Esophagus squamous epithelium (tissue), 5 donors: Measurements from ENCODE around the gene HLCS. TPM values are rescaled to one million over a fixed set of nuclear protein-coding genes. Genes with fewer than 3 reads are reported as not detected.

Source experiments
- DNase-seq: peaks from one replicate; lab custom pipeline; 2025; lab: John Stamatoyannopoulos, UW
- H3K27ac ChIP-seq, 4 donors: fragments of 200-600 bp; sonication (generic); one replicate each; pipeline ENCODE4 v1.5.1; 2016 to 2019; ENCODE audit warnings: mild to moderate bottlenecking in 1 of 4
- H3K27me3 ChIP-seq, 4 donors: fragments of 200-600 bp; sonication (generic); 1 replicate in 3 of 4; 2 replicates in 1 of 4; pipeline versions ENCODE4 v1.5.1 to v1.6.0; 2017 to 2021; ENCODE audit warnings: antibody characterized with exemption in 1 of 4
- H3K36me3 ChIP-seq, 3 donors: fragments of 200-600 bp; sonication (generic); one replicate each; pipeline ENCODE4 v1.5.1; 2016 to 2019
- H3K4me1 ChIP-seq, 3 donors: fragments of 200-600 bp; sonication (generic); one replicate each; pipeline ENCODE4 v1.5.1; 2017 to 2019
- H3K4me3 ChIP-seq, 4 donors: fragments of 200-600 bp; sonication (generic); 1 replicate in 3 of 4; 2 replicates in 1 of 4; pipeline ENCODE4 v1.5.1; 2016 to 2019; ENCODE audit warnings: mild to moderate bottlenecking in 2 of 4, moderate library complexity in 1 of 4
- H3K9me3 ChIP-seq, 3 donors: fragments of 200-600 bp; sonication (generic); one replicate each; pipeline ENCODE4 v1.5.1; 2016 to 2019
- CTCF ChIP-seq, 6 experiments: fragments of 450-650 bp in 4 of 6; fragments of 200-600 bp in 2 of 6; sonication (generic) in 2 of 6; IDR thresholded peaks; one replicate each; pipeline ENCODE4 v1.5.1; 2016 to 2019; ENCODE audit warnings: antibody characterized with exemption in 6 of 6, mild to moderate bottlenecking in 4 of 6, moderate library complexity in 4 of 6
- POLR2A ChIP-seq, 4 donors: fragments of 450-650 bp; IDR thresholded peaks; one replicate each; pipeline ENCODE4 v1.6.1; 2017; ENCODE audit warnings: antibody characterized with exemption in 4 of 4, mild to moderate bottlenecking in 4 of 4, moderate library complexity in 3 of 4
- WGBS, 2 donors: methylation state at CpG; one replicate each; pipeline ENCODE4 v1.1.5; 2018; 5-methylcytosine and 5-hydroxymethylcytosine counted together
- intact Hi-C: fragments of 100-400 bp; cut with DNase I; formaldehyde crosslinking; loops from one replicate; pipeline ENCODE4 v1.15.0; 2022
- total RNA-seq, 4 donors: library from RNA; depleted of rRNA; stranded (reverse); fragments of >200 nt; gene quantifications; one replicate each; pipeline ENCODE4 v1.1.0, GENCODE V29; 2016
- donor health status: DM: yes; HTN: yes; CAD: no.

Gene HLCS
- total RNA-seq, 4 donors from 2014 or later: 6.3 to 19.5 (median 13.5) TPM

GRCh38 chr21:36725793-36726386 is 240.6 kb downstream of the HLCS start:
- Histone ChIP-seq H3K4me3 (no peak overlapping the region), H3K27ac (no peak overlapping the region), H3K4me1 (peaks cover 0 to 15% (median 0%) of the 10 kb centered on the region in 3 donors), H3K27me3 (peaks cover 0 to 27% (median 0%) of the 10 kb centered on the region in 4 donors), H3K9me3 (no peaks in the 10 kb centered on the region), H3K36me3 (peaks cover 0 to 88% (median 0%) of the 10 kb centered on the region in 3 donors)
- no peak for DNase-seq
- intact Hi-C loops: no loop called here
- TF ChIP-seq CTCF (IDR thresholded peaks at IDR 0.05) (no peak), POLR2A (IDR thresholded peaks at IDR 0.05) (no peak)
- WGBS, 2 donors: 97 to 100% methylated on average over 1 to 10 of the region's 12 CpGs

- Histone ChIP-seq H3K4me3 (no peak overlapping the region), H3K36me3 (peaks cover 0 to 80% (median 0%) of the 10 kb centered on the region in 3 donors), H3K27ac (no peak overlapping the region), H3K27me3 (peaks cover 0 to 33% (median 0%) of the 10 kb centered on the region in 4 donors), H3K4me1 (peaks cover 0 to 22% (median 0%) of the 10 kb centered on the region in 3 donors), H3K9me3 (no peaks in the 10 kb centered on the region)
- no peak for DNase-seq
- WGBS, 2 donors: 65 to 76% methylated on average over 3 of the region's 3 CpGs
- no peak for TF ChIP-seq POLR2A (IDR thresholded peaks at IDR 0.05)
- TF ChIP-seq CTCF (IDR thresholded peaks at IDR 0.05): no peak
- intact Hi-C loops: no loop called here
Measured at GRCh38 chr21:36724660-36725059, 241.8 kb downstream of the HLCS start.

DNA sequence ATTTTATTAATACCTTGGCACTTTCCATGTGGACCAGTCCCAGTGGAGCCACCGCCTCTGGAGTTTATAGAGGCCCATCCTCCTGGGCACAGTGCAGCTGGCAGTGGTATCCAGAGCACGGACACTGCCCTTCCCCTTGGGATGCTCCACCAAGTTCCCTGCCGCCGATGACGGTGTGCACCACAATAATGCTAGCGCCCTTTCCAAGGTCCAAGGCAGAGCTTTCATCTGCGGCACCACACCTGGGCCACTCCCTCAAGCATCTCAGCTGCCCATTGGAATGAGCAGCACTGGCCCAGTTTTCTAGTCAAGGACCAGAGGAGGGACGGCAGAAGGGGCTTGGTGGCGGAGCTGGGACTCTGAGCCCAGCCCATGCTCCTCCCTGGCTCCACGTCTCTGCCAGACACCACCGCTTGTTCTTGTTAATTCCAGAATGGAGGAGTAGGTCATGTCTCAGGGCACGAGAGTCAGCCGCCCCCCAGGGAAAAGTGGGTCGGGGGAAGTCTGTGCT is 243.0 kb downstream of the HLCS start:
- intact Hi-C loops: no loop called here
- 80 to 87% methylated on average over 10 to 13 of the region's 14 CpGs for WGBS, 2 donors
- H3K4me3 ChIP-seq: no peak overlapping the region
- no peak overlapping the region for H3K27ac ChIP-seq
- TF ChIP-seq POLR2A (IDR thresholded peaks at IDR 0.05) (no peak), CTCF (IDR thresholded peaks at IDR 0.05) (no peak)
- no peak for DNase-seq
- H3K27me3 ChIP-seq: peaks cover 0 to 45% (median 0%) of the 10 kb centered on the region in 4 donors
- peaks cover 0 to 34% (median 4%) of the 10 kb centered on the region in 3 donors for H3K4me1 ChIP-seq
- peaks cover 0 to 68% (median 0%) of the 10 kb centered on the region in 3 donors for H3K36me3 ChIP-seq
- H3K9me3 ChIP-seq: no peaks in the 10 kb centered on the region

- Histone ChIP-seq H3K9me3 (no peaks in the 10 kb centered on the region), H3K36me3 (peaks cover 0 to 60% (median 0%) of the 10 kb centered on the region in 3 donors), H3K27ac (peak overlapping the region in 1 of 4 donors; percentile 14), H3K4me1 (peaks cover 0 to 41% (median 6%) of the 10 kb centered on the region in 3 donors), H3K27me3 (peaks cover 0 to 52% (median 0%) of the 10 kb centered on the region in 4 donors), H3K4me3 (no peak overlapping the region)
- WGBS, 2 donors: 78% methylated on average over 17 to 22 of the region's 25 CpGs
- TF ChIP-seq CTCF (IDR thresholded peaks at IDR 0.05) (no peak), POLR2A (IDR thresholded peaks at IDR 0.05) (no peak)
- intact Hi-C loops: no loop called here
- DNase-seq: no peak
Measured at GRCh38 chr21:36722370-36723368, 243.8 kb downstream of the HLCS start.
